Measurements from ENCODE around the gene CDC42BPA.

- no peak for TF ChIP-seq CBX8 (IDR thresholded peaks at IDR 0.05)
- TF ChIP-seq, protein P1, sequence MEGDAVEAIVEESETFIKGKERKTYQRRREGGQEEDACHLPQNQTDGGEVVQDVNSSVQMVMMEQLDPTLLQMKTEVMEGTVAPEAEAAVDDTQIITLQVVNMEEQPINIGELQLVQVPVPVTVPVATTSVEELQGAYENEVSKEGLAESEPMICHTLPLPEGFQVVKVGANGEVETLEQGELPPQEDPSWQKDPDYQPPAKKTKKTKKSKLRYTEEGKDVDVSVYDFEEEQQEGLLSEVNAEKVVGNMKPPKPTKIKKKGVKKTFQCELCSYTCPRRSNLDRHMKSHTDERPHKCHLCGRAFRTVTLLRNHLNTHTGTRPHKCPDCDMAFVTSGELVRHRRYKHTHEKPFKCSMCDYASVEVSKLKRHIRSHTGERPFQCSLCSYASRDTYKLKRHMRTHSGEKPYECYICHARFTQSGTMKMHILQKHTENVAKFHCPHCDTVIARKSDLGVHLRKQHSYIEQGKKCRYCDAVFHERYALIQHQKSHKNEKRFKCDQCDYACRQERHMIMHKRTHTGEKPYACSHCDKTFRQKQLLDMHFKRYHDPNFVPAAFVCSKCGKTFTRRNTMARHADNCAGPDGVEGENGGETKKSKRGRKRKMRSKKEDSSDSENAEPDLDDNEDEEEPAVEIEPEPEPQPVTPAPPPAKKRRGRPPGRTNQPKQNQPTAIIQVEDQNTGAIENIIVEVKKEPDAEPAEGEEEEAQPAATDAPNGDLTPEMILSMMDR (IDR thresholded peaks at IDR 0.05): no peak
- no peak for TF ChIP-seq RNF2 (IDR thresholded peaks at IDR 0.05; ENCODE audit: borderline replicate concordance, low read depth)
- TF ChIP-seq, protein P2, sequence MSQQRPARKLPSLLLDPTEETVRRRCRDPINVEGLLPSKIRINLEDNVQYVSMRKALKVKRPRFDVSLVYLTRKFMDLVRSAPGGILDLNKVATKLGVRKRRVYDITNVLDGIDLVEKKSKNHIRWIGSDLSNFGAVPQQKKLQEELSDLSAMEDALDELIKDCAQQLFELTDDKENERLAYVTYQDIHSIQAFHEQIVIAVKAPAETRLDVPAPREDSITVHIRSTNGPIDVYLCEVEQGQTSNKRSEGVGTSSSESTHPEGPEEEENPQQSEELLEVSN (IDR thresholded peaks at IDR 0.05; ENCODE audit: borderline replicate concordance, low read depth): no peak
- TF ChIP-seq RCOR1 (IDR thresholded peaks at IDR 0.05; ENCODE audit: low read depth, low read length): no peak
- TF ChIP-seq POLR2A (IDR thresholded peaks at IDR 0.05; ENCODE audit: low read length): no peak
- TF ChIP-seq MAX (IDR thresholded peaks at IDR 0.05): no peak
- TF ChIP-seq REST (IDR thresholded peaks at IDR 0.05): no peak
- TF ChIP-seq ZNF302 (CRISPR knock-in tag; IDR thresholded peaks at IDR 0.05): no peak
- TF ChIP-seq KDM1A (IDR thresholded peaks at IDR 0.05; ENCODE audit: low read depth): no peak
These were observed 126.1 kb downstream of the CDC42BPA start for GRCh38 chr1:227192163-227192562.
